ENCODE measurements around the gene TCEANC2.

Gene TCEANC2

GRCh38 chr1:54110996-54111395, 57.6 kb downstream of the TCEANC2 start:
- TF ChIP-seq ZFX (IDR thresholded peaks at IDR 0.05; ENCODE audit: borderline replicate concordance) (no peak), CTCF (IDR thresholded peaks at IDR 0.05) (no peak)
- no peak overlapping the region for H3K27ac ChIP-seq

- H3K27ac ChIP-seq, result no peak overlapping the region
- TF ChIP-seq ZFX (IDR thresholded peaks at IDR 0.05; ENCODE audit: borderline replicate concordance) (no peak), CTCF (IDR thresholded peaks at IDR 0.05) (no peak)
Measured at GRCh38 chr1:54111624-54112023, 58.2 kb downstream of the TCEANC2 start.

- no peak overlapping the region for H3K27ac ChIP-seq
- TF ChIP-seq CTCF (IDR thresholded peaks at IDR 0.05) (no peak), ZFX (IDR thresholded peaks at IDR 0.05; ENCODE audit: borderline replicate concordance) (no peak)
Measured at GRCh38 chr1:54112027-54112426, 58.6 kb downstream of the TCEANC2 start.

- no peak for TF ChIP-seq ZFX (IDR thresholded peaks at IDR 0.05; ENCODE audit: borderline replicate concordance)
- TF ChIP-seq CTCF (IDR thresholded peaks at IDR 0.05), result no peak
Measured at GRCh38 chr1:54112705-54113368, 59.4 kb downstream of the TCEANC2 start.

GRCh38 chr1:54114001-54114400, 60.6 kb downstream of the TCEANC2 start:
- TF ChIP-seq ZFX (IDR thresholded peaks at IDR 0.05; ENCODE audit: borderline replicate concordance) (no peak), CTCF (IDR thresholded peaks at IDR 0.05) (no peak)
- no peak overlapping the region for H3K27ac ChIP-seq

More at GRCh38 chr1:54112705-54113368, 59.4 kb downstream of the TCEANC2 start:
- no peak overlapping the region for H3K27ac ChIP-seq

GRCh38 chr1:54114955-54115354, 61.5 kb downstream of the TCEANC2 start:
- no peak overlapping the region for H3K27ac ChIP-seq
- no peak for TF ChIP-seq CTCF (IDR thresholded peaks at IDR 0.05)
- TF ChIP-seq ZFX (IDR thresholded peaks at IDR 0.05; ENCODE audit: borderline replicate concordance), result no peak

- no peak overlapping the region for H3K27ac ChIP-seq
- no peak for TF ChIP-seq ZFX (IDR thresholded peaks at IDR 0.05; ENCODE audit: borderline replicate concordance)
- TF ChIP-seq CTCF (IDR thresholded peaks at IDR 0.05), result no peak
Measured at GRCh38 chr1:54115520-54115919, 62.1 kb downstream of the TCEANC2 start.
